ENCODE measurements around the gene SPATA25. TPM values are rescaled to one million over a fixed set of nuclear protein-coding genes. Genes with fewer than 3 reads are reported as not detected.

SPATA25 gene
- total and polyA plus RNA-seq, 2 donors (not counting 3 experiments of a cell fraction or from before 2014, with no cell fraction given): 0.69 to 1.3 TPM

DNA sequence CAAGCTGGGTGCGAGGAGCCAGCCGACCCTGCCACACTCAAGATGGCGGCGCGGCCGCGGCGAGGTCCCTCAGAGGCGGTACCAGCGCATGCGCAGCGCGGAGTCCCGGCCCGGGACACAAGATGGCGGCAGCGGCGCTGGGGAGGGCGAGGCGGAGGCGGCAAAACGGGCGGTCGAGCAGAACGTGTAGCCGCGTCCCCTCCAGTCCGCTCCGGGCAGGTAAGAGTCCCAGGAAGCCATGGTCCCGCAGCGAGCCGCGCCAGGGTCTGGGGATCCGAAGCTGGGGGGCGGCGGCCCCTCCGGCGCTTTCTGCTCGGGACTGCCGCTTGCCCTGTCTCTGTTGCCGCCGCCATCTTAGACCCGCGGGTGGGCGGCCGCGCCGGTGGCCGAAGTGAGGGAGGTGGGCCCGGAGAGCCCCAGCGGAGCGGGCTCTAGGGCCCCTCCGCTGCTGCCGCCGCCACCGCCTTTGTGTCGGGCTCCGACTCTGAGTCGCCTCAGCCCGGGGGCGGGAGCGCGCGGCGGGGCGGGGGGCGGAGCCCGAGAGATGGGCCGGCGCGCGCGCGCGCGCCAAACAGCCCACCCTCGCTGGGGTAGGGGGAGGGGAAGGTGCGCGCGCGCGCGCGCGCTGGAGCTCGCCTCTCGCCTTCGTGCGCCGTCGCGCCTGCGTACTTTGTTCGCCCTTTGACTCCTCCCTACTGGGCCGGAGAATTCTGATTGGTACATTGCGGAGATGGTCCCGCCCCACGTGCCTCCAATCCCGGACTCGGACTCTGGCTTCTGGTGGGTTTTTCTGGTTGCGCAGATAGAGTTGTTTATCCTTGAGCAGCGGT, 47.4 kb upstream of the SPATA25 start, which contains the start of gene PCIF1:
Gene PCIF1 (plus strand): TSS at position 98 of the 830 bp plus-strand sequence. CDS start 4,317 bp downstream, outside the sequence.
- peaks cover 8 to 20% of the 10 kb centered on the region in 2 experiments for H3K36me3 ChIP-seq (ENCODE audit: control insufficient read depth in 2 of 2, extremely low read depth in 1 of 2, insufficient read depth in 2 of 2, low read length in 2 of 2)
- no TSS peak for BruUV-seq (replicated peaks)
- peak within 1 kb of the TSS; percentile 89 for H3K27ac ChIP-seq (ENCODE audit: insufficient read depth, low read depth, low read length)
- TF ChIP-seq, protein P1, sequence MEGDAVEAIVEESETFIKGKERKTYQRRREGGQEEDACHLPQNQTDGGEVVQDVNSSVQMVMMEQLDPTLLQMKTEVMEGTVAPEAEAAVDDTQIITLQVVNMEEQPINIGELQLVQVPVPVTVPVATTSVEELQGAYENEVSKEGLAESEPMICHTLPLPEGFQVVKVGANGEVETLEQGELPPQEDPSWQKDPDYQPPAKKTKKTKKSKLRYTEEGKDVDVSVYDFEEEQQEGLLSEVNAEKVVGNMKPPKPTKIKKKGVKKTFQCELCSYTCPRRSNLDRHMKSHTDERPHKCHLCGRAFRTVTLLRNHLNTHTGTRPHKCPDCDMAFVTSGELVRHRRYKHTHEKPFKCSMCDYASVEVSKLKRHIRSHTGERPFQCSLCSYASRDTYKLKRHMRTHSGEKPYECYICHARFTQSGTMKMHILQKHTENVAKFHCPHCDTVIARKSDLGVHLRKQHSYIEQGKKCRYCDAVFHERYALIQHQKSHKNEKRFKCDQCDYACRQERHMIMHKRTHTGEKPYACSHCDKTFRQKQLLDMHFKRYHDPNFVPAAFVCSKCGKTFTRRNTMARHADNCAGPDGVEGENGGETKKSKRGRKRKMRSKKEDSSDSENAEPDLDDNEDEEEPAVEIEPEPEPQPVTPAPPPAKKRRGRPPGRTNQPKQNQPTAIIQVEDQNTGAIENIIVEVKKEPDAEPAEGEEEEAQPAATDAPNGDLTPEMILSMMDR (IDR thresholded peaks at IDR 0.05; ENCODE audit: extremely low read depth in 1 of 2, insufficient read depth in 1 of 2, low read depth in 1 of 2, low read length in 2 of 2): no peak
- TF ChIP-seq POLR2A (IDR thresholded peaks at IDR 0.05; ENCODE audit: low read depth, low read length) (peak; percentile 94), MYC (IDR thresholded peaks at IDR 0.05; ENCODE audit: low read depth, low read length) (no peak), EZH2 (IDR thresholded peaks at IDR 0.05; ENCODE audit: borderline replicate concordance, low read depth, low read length, severe bottlenecking) (no peak), GATA2 (IDR thresholded peaks at IDR 0.05; ENCODE audit: insufficient read depth, insufficient read length, low read depth, low read length) (no peak), JUN (IDR thresholded peaks at IDR 0.05; ENCODE audit: borderline replicate concordance, insufficient read depth, insufficient read length, low read depth) (no peak), POLR2AphosphoS5 (IDR thresholded peaks at IDR 0.05; ENCODE audit: insufficient read depth, low read depth, low read length) (peak; percentile 99), FOS (IDR thresholded peaks at IDR 0.05; ENCODE audit: borderline replicate concordance, insufficient read depth, low read length) (no peak)
- TF ChIP-seq, protein P2, sequence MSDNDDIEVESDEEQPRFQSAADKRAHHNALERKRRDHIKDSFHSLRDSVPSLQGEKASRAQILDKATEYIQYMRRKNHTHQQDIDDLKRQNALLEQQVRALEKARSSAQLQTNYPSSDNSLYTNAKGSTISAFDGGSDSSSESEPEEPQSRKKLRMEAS (IDR thresholded peaks at IDR 0.05; ENCODE audit: insufficient read depth, insufficient read length): peak; percentile 92
- FAIRE-seq (peak; percentile 98), DNase-seq (ENCODE audit: low read depth, low spot score) (peak; percentile 99)
- intact Hi-C loops (cut with micrococcal nuclease) (loop anchor here (1.0 to 2.0 kb wide), 6 partner anchors 24 to 112 kb away; partner anchors contain the start of genes ACOT8, ZNF335, ZSWIM1 and ZSWIM3), dilution Hi-C loops (cut with MboI; ENCODE audit: extremely low pct_ligation_motif_present, low sequenced_read_pairs) (no loop called here)
- no peaks in the 10 kb centered on the region for H4K20me1 ChIP-seq (replicated peaks; ENCODE audit: control insufficient read depth, extremely low read depth, insufficient read depth, low read length)
- peak within 1 kb of the TSS; percentile 87 for H2AFZ ChIP-seq (ENCODE audit: low read depth, low read length)
- H3K9me1 ChIP-seq (replicated peaks; ENCODE audit: control insufficient read depth, extremely low read depth, insufficient read depth, low read length): no peaks in the 10 kb centered on the region
- H3K9me3 ChIP-seq (replicated peaks; ENCODE audit: control insufficient read depth, insufficient read depth, low read length): no peaks in the 10 kb centered on the region
- ChIA-PET POLR2A (interaction anchor here (0.6 to 2.9 kb wide), 19 partner anchors 10 to 100 kb away, joined by 3 to 26 read pairs (median 4); partner anchors contain the start of genes CTSA, NEURL2, PLTP and ZSWIM1), CTCF (interaction anchor here (0.7 to 4.9 kb wide), 14 partner anchors 9 to 112 kb away, joined by 3 to 50 read pairs (median 4); partner anchors contain the start of genes CTSA, NEURL2, PLTP and ZSWIM1)
- peaks cover 20% of the 10 kb centered on the region for H3K79me2 ChIP-seq (ENCODE audit: control insufficient read depth, insufficient read depth, low read length)
- H3K9ac ChIP-seq (replicated peaks; ENCODE audit: extremely low read depth, insufficient read depth, low read length): peak within 1 kb of the TSS; percentile 98
- H3K4me3 ChIP-seq (replicated peaks in 1 of 3; ENCODE audit: insufficient read depth in 1 of 3, low read depth in 1 of 3, low read length in 3 of 3): peak within 1 kb of the TSS; percentile 75 to 97 (median 89)
- H3K4me2 ChIP-seq (ENCODE audit: insufficient read depth, low read length): peak within 1 kb of the TSS; percentile 89
- no peaks in the 10 kb centered on the region for H3K27me3 ChIP-seq (ENCODE audit: control insufficient read depth in 2 of 2, insufficient read depth in 2 of 2, low read length in 2 of 2)
- peaks cover 14% of the 10 kb centered on the region for H3K4me1 ChIP-seq (ENCODE audit: control insufficient read depth, extremely low read depth, insufficient read depth, low read length)
